HG03442 (cell line): ENCODE data around the gene RNF224.
"Not testable (repeated sequence)": the region's sequence is repeated elsewhere in the genome, so short reads cannot be mapped to it uniquely, and the experiment has no call there.

Experiments used
- ATAC-seq: cut with Tn5 transposase; IDR thresholded peaks from one replicate; pipeline ENCODE4 v1.9.1; 2021; ENCODE audit warnings: mild to moderate bottlenecking, moderate library complexity; ENCODE audit not compliant: unreplicated experiment

The RNF224 gene

DNA sequence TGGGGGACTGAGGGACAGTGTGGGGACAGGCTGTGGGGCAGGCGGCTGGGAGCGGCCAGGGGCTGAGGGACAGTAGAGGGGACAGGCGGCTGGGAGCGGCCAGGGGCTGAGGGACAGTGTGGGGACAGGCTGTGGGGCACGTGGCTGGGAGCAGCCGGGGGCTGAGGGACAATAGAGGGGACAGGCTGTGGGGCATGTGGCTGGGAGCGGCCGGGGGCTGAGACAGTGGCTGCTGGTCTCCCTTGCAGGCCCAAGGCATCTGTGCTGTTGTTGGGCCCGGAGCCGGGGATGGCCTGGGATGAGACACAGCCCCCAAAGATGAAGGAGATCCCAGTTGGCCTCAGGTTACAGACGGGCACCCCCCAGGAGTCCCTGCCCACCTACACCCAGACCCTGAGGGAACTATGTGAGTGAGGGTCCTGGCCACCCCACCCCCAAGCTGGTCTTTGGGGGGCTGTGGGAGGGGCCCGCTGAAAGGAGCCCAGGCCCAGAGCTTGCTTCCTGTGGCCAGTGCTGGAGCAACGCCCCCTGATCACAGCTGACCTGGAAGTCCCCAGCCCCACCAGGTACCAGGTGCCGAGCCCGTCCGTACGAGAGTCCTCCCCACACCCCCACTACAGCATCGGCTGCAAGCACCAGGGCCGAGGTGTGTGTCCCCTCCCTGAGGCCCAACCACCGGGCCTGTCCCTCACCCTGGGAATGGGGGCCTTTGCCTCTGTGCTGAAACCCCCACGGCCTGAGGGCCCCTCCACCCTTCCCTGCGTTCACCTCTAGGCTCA, 24.4 kb downstream of the RNF224 start:
- ATAC-seq: no peak

DNA sequence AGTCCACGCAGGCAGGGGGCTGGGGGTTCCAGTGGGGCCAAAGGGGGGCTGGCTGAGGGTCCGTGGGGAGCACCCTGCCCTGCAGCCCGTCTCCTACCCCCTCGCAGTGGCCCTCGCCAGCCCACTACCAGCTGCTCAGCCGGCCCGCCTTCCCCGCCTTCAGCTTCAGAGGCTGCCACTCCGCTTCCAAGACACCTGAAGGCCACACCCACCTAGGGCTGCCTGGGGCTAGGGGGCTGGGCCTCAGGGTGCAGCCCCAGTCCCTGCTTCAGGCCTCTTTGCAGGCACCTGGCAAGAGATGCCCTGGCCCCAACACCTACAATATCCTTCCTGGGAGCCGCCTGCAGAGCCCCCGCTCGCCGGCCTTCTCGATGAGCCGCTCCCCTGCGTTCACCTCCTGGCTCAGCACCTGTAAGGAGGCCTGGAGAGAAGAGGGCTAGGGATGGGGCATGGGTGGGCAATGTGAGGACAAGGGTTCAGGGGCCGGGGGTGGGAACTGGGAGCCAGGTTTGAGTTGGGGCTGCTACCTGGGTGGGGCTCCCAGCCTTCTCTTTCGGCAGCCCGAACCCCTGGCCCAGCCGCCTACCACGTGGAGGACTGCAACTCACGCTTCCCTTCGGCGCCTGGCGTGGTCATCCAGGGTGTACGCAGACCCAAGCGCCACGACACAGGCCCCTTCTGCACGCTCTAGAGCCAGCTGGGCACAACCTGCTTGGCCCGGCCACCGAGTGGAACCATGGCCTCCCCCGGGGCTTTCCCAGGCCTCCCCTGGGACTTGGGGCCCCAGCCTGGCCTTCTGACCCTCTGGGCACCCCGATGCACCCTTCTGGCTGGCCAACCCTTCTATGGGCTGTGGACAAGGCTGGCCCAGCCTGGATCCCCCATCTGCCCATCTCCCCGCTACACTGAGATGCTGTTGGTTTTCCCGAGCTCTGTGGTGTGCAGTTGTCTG, 25.5 kb downstream of the RNF224 start:
- ATAC-seq: no peak

DNA sequence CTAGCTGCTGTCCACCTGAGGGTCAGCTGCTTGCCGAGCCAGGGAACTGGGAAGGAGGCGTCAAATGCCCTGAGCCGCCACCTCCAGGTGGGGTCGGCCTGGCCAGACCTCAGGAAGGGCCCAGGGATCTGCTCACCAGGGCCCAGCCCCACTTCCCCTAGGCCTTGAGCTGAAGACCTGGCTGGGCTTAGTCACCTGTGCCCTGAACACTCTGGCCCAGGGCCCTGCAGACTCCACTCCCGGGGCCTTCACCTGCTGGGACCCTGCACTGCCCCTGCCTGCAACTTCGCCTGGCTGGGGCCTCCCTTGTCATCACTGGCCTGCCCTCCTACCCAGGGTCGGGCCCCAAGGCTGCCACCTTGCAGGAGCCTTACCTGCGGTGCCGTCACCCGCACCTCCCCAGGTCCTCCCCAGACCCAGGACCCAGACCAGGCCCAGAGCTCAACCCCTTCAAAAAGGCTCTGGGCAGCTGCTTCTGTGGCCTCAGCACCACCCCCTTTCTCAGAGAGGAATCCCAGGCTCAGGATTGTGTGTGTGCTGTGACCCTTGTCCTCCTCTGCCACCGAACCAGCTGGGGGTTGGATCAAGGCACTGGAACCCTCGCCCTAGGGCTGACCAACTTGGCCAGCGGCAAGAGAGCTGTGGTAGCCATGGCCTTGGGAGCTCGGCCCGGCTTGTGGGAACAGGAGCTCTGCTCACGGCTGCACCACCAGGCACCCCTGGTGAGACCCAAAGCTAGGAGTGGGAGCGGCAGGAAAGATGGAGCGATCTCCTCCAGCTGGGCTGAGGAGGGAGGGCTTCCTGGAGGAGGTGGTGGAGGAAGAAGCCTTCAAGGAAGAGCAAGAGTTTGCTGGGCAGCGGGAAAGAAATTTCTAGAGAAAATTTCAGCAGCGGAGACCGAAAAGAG, 26.7 kb downstream of the RNF224 start:
- no peak for ATAC-seq

- ATAC-seq: peak; percentile 69
These were observed 27.5 kb downstream of the RNF224 start, which contains the start of gene NELFB for GRCh38 chr9:137254624-137255447. TSS of gene NELFB (plus strand) at chr9:137255327.

- no peak for ATAC-seq
These were observed 28.3 kb downstream of the RNF224 start for GRCh38 chr9:137255448-137256114.

- ATAC-seq: no peak
These were observed 29.1 kb downstream of the RNF224 start for GRCh38 chr9:137256362-137256761.

- no peak for ATAC-seq
These were observed 29.6 kb downstream of the RNF224 start for GRCh38 chr9:137256856-137257255.

DNA sequence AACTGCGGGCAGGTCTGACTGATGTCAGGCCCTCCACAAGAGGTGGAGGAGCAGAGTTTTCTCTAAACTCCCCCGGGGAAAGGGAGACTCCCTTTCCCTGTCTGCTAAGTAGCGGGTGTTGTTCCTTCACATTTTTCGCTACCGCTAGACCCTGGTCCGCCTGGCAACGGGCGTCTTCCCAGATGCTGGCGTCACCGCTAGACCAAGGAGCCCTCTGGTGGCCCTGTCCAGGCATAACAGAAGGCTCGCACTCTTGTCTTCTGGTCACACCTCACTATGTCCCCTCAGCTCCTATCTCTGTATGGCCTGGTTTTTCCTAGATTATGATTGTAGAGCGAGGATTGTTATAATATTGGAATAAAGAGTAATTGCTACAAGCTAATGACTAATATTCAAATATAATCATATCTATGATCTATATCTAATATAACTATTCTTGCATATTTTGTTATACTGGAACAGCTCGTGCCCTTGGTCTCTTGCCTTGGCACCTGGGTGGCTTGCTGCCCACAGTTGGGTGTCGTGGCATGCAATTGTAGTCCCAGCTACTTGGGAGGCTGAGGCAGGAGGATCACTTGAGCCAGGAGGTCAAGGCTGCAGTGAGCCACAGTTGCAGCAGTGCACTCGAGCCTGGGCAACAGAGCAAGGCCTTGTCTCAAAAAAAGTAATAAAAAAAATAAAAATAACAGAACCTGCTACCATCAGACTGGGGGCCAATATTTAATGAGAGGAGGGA, 35.0 kb downstream of the RNF224 start:
- ATAC-seq: not testable (repeated sequence)

DNA sequence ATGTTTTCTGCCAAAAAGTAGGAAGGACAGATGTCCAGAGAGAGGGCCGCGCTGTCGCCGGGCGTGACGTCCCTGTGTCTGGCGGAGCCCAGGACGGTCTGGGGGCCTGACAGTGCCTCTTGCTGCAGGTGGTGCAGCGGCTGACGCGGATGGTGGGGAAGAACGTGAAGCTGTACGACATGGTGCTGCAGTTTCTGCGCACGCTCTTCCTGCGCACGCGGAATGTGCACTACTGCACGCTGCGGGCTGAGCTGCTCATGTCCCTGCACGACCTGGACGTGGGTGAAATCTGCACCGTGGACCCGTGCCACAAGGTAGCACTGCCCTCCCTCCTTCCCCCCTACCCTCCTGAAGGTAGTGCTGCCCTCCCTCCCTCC, 35.6 kb downstream of the RNF224 start:
- no peak for ATAC-seq

GRCh38 chr9:137263506-137263905, 36.2 kb downstream of the RNF224 start:
- no peak for ATAC-seq

- no peak for ATAC-seq
These were observed 36.8 kb downstream of the RNF224 start for GRCh38 chr9:137264067-137264466.

DNA sequence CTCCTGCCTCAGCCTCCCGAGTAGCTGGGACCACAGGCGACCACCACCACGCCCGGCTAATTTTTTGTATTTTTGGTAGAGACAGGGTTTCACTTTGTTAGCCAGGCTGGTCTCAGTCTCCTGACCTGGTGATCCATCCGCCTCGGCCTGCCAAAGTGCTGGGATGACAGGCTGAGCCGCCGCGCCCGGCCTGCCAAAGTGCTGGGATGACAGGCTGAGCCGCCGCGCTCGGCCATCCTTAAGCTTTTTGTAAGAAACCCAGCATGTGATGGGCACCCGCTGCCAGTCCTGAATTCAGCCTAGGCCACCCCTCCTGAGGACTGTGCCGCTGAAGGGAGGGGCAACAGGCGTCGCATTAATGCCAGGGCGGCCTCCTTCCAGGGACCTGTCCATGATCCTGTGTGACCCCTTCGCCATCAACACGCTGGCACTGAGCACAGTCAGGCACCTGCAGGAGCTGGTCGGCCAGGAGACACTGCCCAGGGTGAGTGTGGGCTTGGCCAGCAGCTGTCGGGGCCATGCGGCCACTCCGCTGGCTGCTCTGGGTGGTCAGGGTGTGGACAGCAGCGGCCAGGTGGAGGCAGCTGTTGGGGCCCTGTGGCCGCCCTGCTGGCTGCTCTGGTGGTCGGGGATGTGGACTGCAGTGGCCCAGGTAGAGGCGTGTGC, 38.3 kb downstream of the RNF224 start:
- no peak for ATAC-seq

DNA sequence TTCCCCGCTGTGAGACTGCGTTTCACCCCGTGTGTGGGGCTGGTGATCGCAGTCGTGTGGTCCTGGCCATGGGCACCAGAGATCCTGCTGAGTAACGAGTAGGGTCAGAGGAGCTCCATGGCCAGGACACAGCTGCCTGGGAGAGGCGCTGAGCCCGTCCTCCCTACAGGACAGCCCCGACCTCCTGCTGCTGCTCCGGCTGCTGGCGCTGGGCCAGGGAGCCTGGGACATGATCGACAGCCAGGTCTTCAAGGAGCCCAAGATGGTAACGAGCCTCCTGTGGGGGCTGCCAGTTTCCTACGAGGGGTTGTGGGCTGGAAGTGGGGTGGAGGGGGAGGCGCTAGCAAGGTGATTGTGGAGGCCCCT, 38.8 kb downstream of the RNF224 start:
- ATAC-seq: no peak

- no peak for ATAC-seq
These were observed 39.5 kb downstream of the RNF224 start for GRCh38 chr9:137266585-137267453.

GRCh38 chr9:137267933-137268355, 40.6 kb downstream of the RNF224 start:
- no peak for ATAC-seq

DNA sequence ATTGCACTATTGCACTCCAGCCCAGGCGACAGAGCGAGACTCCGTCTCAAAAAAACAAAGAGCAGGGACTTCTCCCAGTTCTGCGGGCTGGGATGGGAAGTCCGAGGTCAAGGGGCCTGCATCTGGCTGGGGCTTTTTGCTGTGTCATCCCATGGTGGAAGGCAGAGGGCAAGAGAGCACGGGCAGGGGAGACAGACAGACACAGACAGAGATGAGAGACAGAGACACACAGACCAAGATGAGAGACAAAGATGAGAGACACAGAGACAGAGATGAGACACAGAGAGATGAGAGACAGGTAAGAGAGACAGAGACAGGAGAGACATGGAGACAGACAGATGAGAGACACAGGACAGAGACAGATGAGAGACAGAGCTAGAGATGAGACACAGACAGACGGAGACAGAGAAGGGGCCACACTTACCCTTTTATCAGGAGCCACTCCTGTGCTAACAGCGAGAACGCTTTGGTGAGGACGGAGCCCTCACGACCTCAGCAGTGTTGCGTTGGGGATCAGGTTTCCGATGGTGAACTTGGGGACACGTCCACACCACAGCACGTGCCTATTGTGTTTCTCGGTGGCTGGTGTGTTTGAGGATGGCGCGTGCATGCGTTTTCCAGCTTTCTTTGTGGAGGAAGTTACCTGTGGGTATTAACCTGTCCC, 41.4 kb downstream of the RNF224 start:
- ATAC-seq: no peak
